ENCODE results near the gene CD4.
A peak's percentile ranks its signal among the peaks of the same experiment; 100 is the strongest.

CD4 gene

GRCh38 chr12:6764011-6764828, 25.1 kb upstream of the CD4 start (continued):
- TF ChIP-seq ZNF155 (tag by site-specific recombination; IDR thresholded peaks at IDR 0.05) (no peak), ZNF248 (tag by site-specific recombination; IDR thresholded peaks at IDR 0.05) (no peak), ZXDB (tag by site-specific recombination; IDR thresholded peaks at IDR 0.05) (peak; percentile 69), ZNF132 (tag by site-specific recombination; IDR thresholded peaks at IDR 0.05; ENCODE audit: borderline replicate concordance) (no peak), ZBTB8A (tag by site-specific recombination; IDR thresholded peaks at IDR 0.05) (peak; percentile 84), KLF9 (tag by site-specific recombination; IDR thresholded peaks at IDR 0.05; ENCODE audit: low read depth) (peak; percentile 78; the same call in 1 of the 2 replicates), ZNF707 (tag by site-specific recombination; IDR thresholded peaks at IDR 0.05) (no peak), PRDM10 (tag by site-specific recombination; IDR thresholded peaks at IDR 0.05) (peak; percentile 78), ZIC2 (tag by site-specific recombination; IDR thresholded peaks at IDR 0.05) (peak; percentile 96), ZBTB10 (tag by site-specific recombination; IDR thresholded peaks at IDR 0.05) (peak; percentile 97), IKZF3 (tag by site-specific recombination; IDR thresholded peaks at IDR 0.05) (peak; percentile 88), BCL11B (tag by site-specific recombination; IDR thresholded peaks at IDR 0.05; ENCODE audit: low read depth) (no peak), PATZ1 (tag by site-specific recombination; IDR thresholded peaks at IDR 0.05) (peak; percentile 100), ZNF692 (tag by site-specific recombination; IDR thresholded peaks at IDR 0.05) (peak; percentile 45), REPIN1 (tag by site-specific recombination; IDR thresholded peaks at IDR 0.05; ENCODE audit: low read depth) (peak; percentile 25; the same call in 1 of the 2 replicates), KLF7 (tag by site-specific recombination; IDR thresholded peaks at IDR 0.05; ENCODE audit: borderline replicate concordance) (peak; percentile 80; the same call in 1 of the 2 replicates), ZNF112 (tag by site-specific recombination; IDR thresholded peaks at IDR 0.05) (no peak), ZNF398 (tag by site-specific recombination; IDR thresholded peaks at IDR 0.05) (peak; percentile 99), ZNF776 (tag by site-specific recombination; IDR thresholded peaks at IDR 0.05; ENCODE audit: borderline replicate concordance) (no peak), ZNF518A (tag by site-specific recombination; conservative IDR thresholded peaks at IDR 0.05; ENCODE audit: low read depth) (no peak), SP7 (tag by site-specific recombination; IDR thresholded peaks at IDR 0.05) (peak; percentile 83)
